ENCODE results near the gene NUMA1. TPM values are rescaled to one million over a fixed set of nuclear protein-coding genes. Genes with fewer than 3 reads are reported as not detected.
A peak's percentile ranks its signal among the peaks of the same experiment; 100 is the strongest.

NUMA1 gene
- total RNA-seq, 3 donors from 2014 or later: 173 to 301 (median 248) TPM

- DNase-seq: no peak
- Histone ChIP-seq H3K36me3 (ENCODE audit: low read depth) (peaks cover 54% of the 10 kb centered on the region), H3K4me1 (ENCODE audit: low read depth) (no peaks in the 10 kb centered on the region), H3K9me3 (no peaks in the 10 kb centered on the region), H3K4me3 (no peak overlapping the region)
- TF ChIP-seq CTCF (IDR thresholded peaks at IDR 0.05): no peak
- ATAC-seq: no peak
- intact Hi-C loops (cut with DNase I, micrococcal nuclease): no loop called here
Measured at GRCh38 chr11:72014761-72015320, 65.5 kb downstream of the NUMA1 start.

GRCh38 chr11:72013765-72014711 is 66.3 kb downstream of the NUMA1 start:
- DNase-seq (no peak), ATAC-seq (peak; percentile 4)
- TF ChIP-seq CTCF (IDR thresholded peaks at IDR 0.05): no peak
- Histone ChIP-seq H3K4me3 (no peak overlapping the region), H3K9me3 (no peaks in the 10 kb centered on the region), H3K36me3 (ENCODE audit: low read depth) (peaks cover 47% of the 10 kb centered on the region), H3K4me1 (ENCODE audit: low read depth) (no peaks in the 10 kb centered on the region)
- intact Hi-C loops (cut with DNase I, micrococcal nuclease): no loop called here

- intact Hi-C loops (cut with DNase I, micrococcal nuclease): no loop called here
- Histone ChIP-seq H3K36me3 (ENCODE audit: low read depth) (peaks cover 38% of the 10 kb centered on the region), H3K4me1 (ENCODE audit: low read depth) (no peaks in the 10 kb centered on the region), H3K4me3 (no peak overlapping the region), H3K9me3 (no peaks in the 10 kb centered on the region)
- no peak for DNase-seq
- peak; percentile 4 for ATAC-seq
- no peak for TF ChIP-seq CTCF (IDR thresholded peaks at IDR 0.05)
Measured at GRCh38 chr11:72012897-72013721, 67.2 kb downstream of the NUMA1 start.

- Histone ChIP-seq H3K36me3 (ENCODE audit: low read depth) (peaks cover 37% of the 10 kb centered on the region), H3K4me3 (no peak overlapping the region), H3K9me3 (no peaks in the 10 kb centered on the region), H3K4me1 (ENCODE audit: low read depth) (no peaks in the 10 kb centered on the region)
- DNase-seq (no peak), ATAC-seq (no peak)
- TF ChIP-seq CTCF (IDR thresholded peaks at IDR 0.05): no peak
- intact Hi-C loops (cut with DNase I, micrococcal nuclease): no loop called here
Measured at GRCh38 chr11:72012091-72012630, 68.2 kb downstream of the NUMA1 start.

GRCh38 chr11:72010529-72011233 is 69.7 kb downstream of the NUMA1 start:
- ATAC-seq (no peak), DNase-seq (no peak)
- Histone ChIP-seq H3K36me3 (ENCODE audit: low read depth) (peaks cover 39% of the 10 kb centered on the region), H3K4me3 (no peak overlapping the region), H3K9me3 (no peaks in the 10 kb centered on the region), H3K4me1 (ENCODE audit: low read depth) (no peaks in the 10 kb centered on the region)
- intact Hi-C loops (cut with DNase I, micrococcal nuclease): no loop called here
- no peak for TF ChIP-seq CTCF (IDR thresholded peaks at IDR 0.05)

All from mucosa of descending colon (tissue), 3 donors.